Measurements from ENCODE around the gene TIMP2.

Gene TIMP2

GRCh38 chr17:78896834-78897663 is 28.1 kb downstream of the TIMP2 start:
- H3K36me3 ChIP-seq (ENCODE audit: insufficient read depth, insufficient read length, low read length), result peaks cover 47% of the 10 kb centered on the region
- H3K9me3 ChIP-seq (ENCODE audit: insufficient read depth, low read length), result no peaks in the 10 kb centered on the region
- no peak for DNase-seq (ENCODE audit: low read depth, low spot score)
- no peaks in the 10 kb centered on the region for H3K27me3 ChIP-seq (ENCODE audit: insufficient read depth, insufficient read length)
- H3K4me3 ChIP-seq (ENCODE audit: insufficient read length, low read depth), result no peak overlapping the region
- H3K4me1 ChIP-seq (ENCODE audit: insufficient read depth, insufficient read length), result peaks cover 23% of the 10 kb centered on the region
- H3K9ac ChIP-seq (ENCODE audit: insufficient read length, low read depth), result no peak overlapping the region
- no peak for TF ChIP-seq ZNF274 (IDR thresholded peaks at IDR 0.05; ENCODE audit: low read depth, low read length)
- no peak for TF ChIP-seq YY1 (IDR thresholded peaks at IDR 0.05; ENCODE audit: insufficient read depth, insufficient read length)
- TF ChIP-seq SUZ12 (IDR thresholded peaks at IDR 0.05; ENCODE audit: extremely low read depth, insufficient read depth, insufficient read length), result no peak

GRCh38 chr17:78896091-78896833 is 28.9 kb downstream of the TIMP2 start:
- Histone ChIP-seq H3K27me3 (ENCODE audit: insufficient read depth, insufficient read length) (no peaks in the 10 kb centered on the region), H3K4me3 (ENCODE audit: insufficient read length, low read depth) (no peak overlapping the region), H3K36me3 (ENCODE audit: insufficient read depth, insufficient read length, low read length) (peaks cover 47% of the 10 kb centered on the region), H3K9me3 (ENCODE audit: insufficient read depth, low read length) (no peaks in the 10 kb centered on the region), H3K4me1 (ENCODE audit: insufficient read depth, insufficient read length) (peaks cover 23% of the 10 kb centered on the region), H3K9ac (ENCODE audit: insufficient read length, low read depth) (no peak overlapping the region)
- DNase-seq (ENCODE audit: low read depth, low spot score), result no peak
- TF ChIP-seq ZNF274 (IDR thresholded peaks at IDR 0.05; ENCODE audit: low read depth, low read length), result no peak
- no peak for TF ChIP-seq SUZ12 (IDR thresholded peaks at IDR 0.05; ENCODE audit: extremely low read depth, insufficient read depth, insufficient read length)
- TF ChIP-seq YY1 (IDR thresholded peaks at IDR 0.05; ENCODE audit: insufficient read depth, insufficient read length), result no peak

GRCh38 chr17:78895322-78895721 is 29.9 kb downstream of the TIMP2 start:
- no peak for DNase-seq (ENCODE audit: low read depth, low spot score)
- no peaks in the 10 kb centered on the region for H3K9me3 ChIP-seq (ENCODE audit: insufficient read depth, low read length)
- H3K4me3 ChIP-seq (ENCODE audit: insufficient read length, low read depth), result no peak overlapping the region
- H3K36me3 ChIP-seq (ENCODE audit: insufficient read depth, insufficient read length, low read length), result peaks cover 48% of the 10 kb centered on the region
- H3K27me3 ChIP-seq (ENCODE audit: insufficient read depth, insufficient read length), result no peaks in the 10 kb centered on the region
- TF ChIP-seq YY1 (IDR thresholded peaks at IDR 0.05; ENCODE audit: insufficient read depth, insufficient read length), result no peak
- TF ChIP-seq ZNF274 (IDR thresholded peaks at IDR 0.05; ENCODE audit: low read depth, low read length), result no peak
- TF ChIP-seq SUZ12 (IDR thresholded peaks at IDR 0.05; ENCODE audit: extremely low read depth, insufficient read depth, insufficient read length), result no peak
- peaks cover 23% of the 10 kb centered on the region for H3K4me1 ChIP-seq (ENCODE audit: insufficient read depth, insufficient read length)
- no peak overlapping the region for H3K9ac ChIP-seq (ENCODE audit: insufficient read length, low read depth)

- no peak for DNase-seq (ENCODE audit: low read depth, low spot score)
- Histone ChIP-seq H3K27me3 (ENCODE audit: insufficient read depth, insufficient read length) (no peaks in the 10 kb centered on the region), H3K4me3 (ENCODE audit: insufficient read length, low read depth) (no peak overlapping the region), H3K9me3 (ENCODE audit: insufficient read depth, low read length) (no peaks in the 10 kb centered on the region), H3K4me1 (ENCODE audit: insufficient read depth, insufficient read length) (peaks cover 16% of the 10 kb centered on the region), H3K9ac (ENCODE audit: insufficient read length, low read depth) (no peak overlapping the region), H3K36me3 (ENCODE audit: insufficient read depth, insufficient read length, low read length) (peaks cover 51% of the 10 kb centered on the region)
- TF ChIP-seq YY1 (IDR thresholded peaks at IDR 0.05; ENCODE audit: insufficient read depth, insufficient read length), result no peak
- no peak for TF ChIP-seq ZNF274 (IDR thresholded peaks at IDR 0.05; ENCODE audit: low read depth, low read length)
- no peak for TF ChIP-seq SUZ12 (IDR thresholded peaks at IDR 0.05; ENCODE audit: extremely low read depth, insufficient read depth, insufficient read length)
Measured at GRCh38 chr17:78893684-78894083, 31.5 kb downstream of the TIMP2 start.

- no peaks in the 10 kb centered on the region for H3K27me3 ChIP-seq (ENCODE audit: insufficient read depth, insufficient read length)
- H3K4me3 ChIP-seq (ENCODE audit: insufficient read length, low read depth), result no peak overlapping the region
- DNase-seq (ENCODE audit: low read depth, low spot score), result no peak
- no peak for TF ChIP-seq YY1 (IDR thresholded peaks at IDR 0.05; ENCODE audit: insufficient read depth, insufficient read length)
- TF ChIP-seq SUZ12 (IDR thresholded peaks at IDR 0.05; ENCODE audit: extremely low read depth, insufficient read depth, insufficient read length), result no peak
- TF ChIP-seq ZNF274 (IDR thresholded peaks at IDR 0.05; ENCODE audit: low read depth, low read length), result no peak
- peaks cover 12% of the 10 kb centered on the region for H3K4me1 ChIP-seq (ENCODE audit: insufficient read depth, insufficient read length)
- H3K9ac ChIP-seq (ENCODE audit: insufficient read length, low read depth), result no peak overlapping the region
- H3K9me3 ChIP-seq (ENCODE audit: insufficient read depth, low read length), result no peaks in the 10 kb centered on the region
- H3K36me3 ChIP-seq (ENCODE audit: insufficient read depth, insufficient read length, low read length), result peaks cover 47% of the 10 kb centered on the region
Measured at GRCh38 chr17:78892936-78893379, 32.2 kb downstream of the TIMP2 start.

- no peaks in the 10 kb centered on the region for H3K27me3 ChIP-seq (ENCODE audit: insufficient read depth, insufficient read length)
- H3K9me3 ChIP-seq (ENCODE audit: insufficient read depth, low read length), result no peaks in the 10 kb centered on the region
- no peak for TF ChIP-seq SUZ12 (IDR thresholded peaks at IDR 0.05; ENCODE audit: extremely low read depth, insufficient read depth, insufficient read length)
- TF ChIP-seq YY1 (IDR thresholded peaks at IDR 0.05; ENCODE audit: insufficient read depth, insufficient read length), result no peak
- TF ChIP-seq ZNF274 (IDR thresholded peaks at IDR 0.05; ENCODE audit: low read depth, low read length), result no peak
- H3K4me3 ChIP-seq (ENCODE audit: insufficient read length, low read depth), result no peak overlapping the region
- peaks cover 12% of the 10 kb centered on the region for H3K4me1 ChIP-seq (ENCODE audit: insufficient read depth, insufficient read length)
- no peak overlapping the region for H3K9ac ChIP-seq (ENCODE audit: insufficient read length, low read depth)
- H3K36me3 ChIP-seq (ENCODE audit: insufficient read depth, insufficient read length, low read length), result peaks cover 43% of the 10 kb centered on the region
- DNase-seq (ENCODE audit: low read depth, low spot score), result no peak
Measured at GRCh38 chr17:78892520-78892919, 32.7 kb downstream of the TIMP2 start.

- Histone ChIP-seq H3K9ac (ENCODE audit: insufficient read length, low read depth) (peak overlapping the region; percentile 42), H3K4me1 (ENCODE audit: insufficient read depth, insufficient read length) (peaks cover 10% of the 10 kb centered on the region), H3K36me3 (ENCODE audit: insufficient read depth, insufficient read length, low read length) (peaks cover 40% of the 10 kb centered on the region), H3K9me3 (ENCODE audit: insufficient read depth, low read length) (no peaks in the 10 kb centered on the region), H3K27me3 (ENCODE audit: insufficient read depth, insufficient read length) (no peaks in the 10 kb centered on the region), H3K4me3 (ENCODE audit: insufficient read length, low read depth) (no peak overlapping the region)
- TF ChIP-seq YY1 (IDR thresholded peaks at IDR 0.05; ENCODE audit: insufficient read depth, insufficient read length) (no peak), SUZ12 (IDR thresholded peaks at IDR 0.05; ENCODE audit: extremely low read depth, insufficient read depth, insufficient read length) (no peak), ZNF274 (IDR thresholded peaks at IDR 0.05; ENCODE audit: low read depth, low read length) (no peak)
- DNase-seq (ENCODE audit: low read depth, low spot score), result no peak
Measured at GRCh38 chr17:78892062-78892456, 33.1 kb downstream of the TIMP2 start.

Data from NT2/D1 (cell line).